ENCODE measurements around the gene NDUFS8.

DNA sequence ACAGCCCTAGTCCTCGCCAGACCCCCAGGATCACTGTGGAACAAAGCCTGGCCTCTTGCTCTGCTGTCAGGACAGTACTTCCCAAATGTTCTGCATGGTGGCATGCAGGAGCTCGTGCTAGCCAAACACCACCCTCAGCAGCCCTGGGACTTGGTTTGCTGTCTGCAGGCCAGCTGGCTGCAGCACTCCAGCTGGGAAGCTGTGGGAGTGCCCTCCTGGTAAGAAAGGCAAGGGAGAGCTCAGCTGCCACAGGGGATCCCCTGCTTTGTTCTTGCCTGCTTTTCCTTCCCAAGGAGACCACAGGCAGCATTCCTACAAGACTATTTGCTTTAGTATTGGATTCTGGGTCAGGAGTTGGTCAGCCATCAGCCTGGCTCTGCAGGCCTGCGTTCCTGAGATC lies 36.3 kb downstream of the NDUFS8 start:
- TF ChIP-seq, protein P1, sequence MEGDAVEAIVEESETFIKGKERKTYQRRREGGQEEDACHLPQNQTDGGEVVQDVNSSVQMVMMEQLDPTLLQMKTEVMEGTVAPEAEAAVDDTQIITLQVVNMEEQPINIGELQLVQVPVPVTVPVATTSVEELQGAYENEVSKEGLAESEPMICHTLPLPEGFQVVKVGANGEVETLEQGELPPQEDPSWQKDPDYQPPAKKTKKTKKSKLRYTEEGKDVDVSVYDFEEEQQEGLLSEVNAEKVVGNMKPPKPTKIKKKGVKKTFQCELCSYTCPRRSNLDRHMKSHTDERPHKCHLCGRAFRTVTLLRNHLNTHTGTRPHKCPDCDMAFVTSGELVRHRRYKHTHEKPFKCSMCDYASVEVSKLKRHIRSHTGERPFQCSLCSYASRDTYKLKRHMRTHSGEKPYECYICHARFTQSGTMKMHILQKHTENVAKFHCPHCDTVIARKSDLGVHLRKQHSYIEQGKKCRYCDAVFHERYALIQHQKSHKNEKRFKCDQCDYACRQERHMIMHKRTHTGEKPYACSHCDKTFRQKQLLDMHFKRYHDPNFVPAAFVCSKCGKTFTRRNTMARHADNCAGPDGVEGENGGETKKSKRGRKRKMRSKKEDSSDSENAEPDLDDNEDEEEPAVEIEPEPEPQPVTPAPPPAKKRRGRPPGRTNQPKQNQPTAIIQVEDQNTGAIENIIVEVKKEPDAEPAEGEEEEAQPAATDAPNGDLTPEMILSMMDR (IDR thresholded peaks at IDR 0.05; ENCODE audit: insufficient read depth, low read length): no peak
- no peak for TF ChIP-seq POLR2AphosphoS5 (IDR thresholded peaks at IDR 0.05; ENCODE audit: low read depth)
- TF ChIP-seq, protein P2, sequence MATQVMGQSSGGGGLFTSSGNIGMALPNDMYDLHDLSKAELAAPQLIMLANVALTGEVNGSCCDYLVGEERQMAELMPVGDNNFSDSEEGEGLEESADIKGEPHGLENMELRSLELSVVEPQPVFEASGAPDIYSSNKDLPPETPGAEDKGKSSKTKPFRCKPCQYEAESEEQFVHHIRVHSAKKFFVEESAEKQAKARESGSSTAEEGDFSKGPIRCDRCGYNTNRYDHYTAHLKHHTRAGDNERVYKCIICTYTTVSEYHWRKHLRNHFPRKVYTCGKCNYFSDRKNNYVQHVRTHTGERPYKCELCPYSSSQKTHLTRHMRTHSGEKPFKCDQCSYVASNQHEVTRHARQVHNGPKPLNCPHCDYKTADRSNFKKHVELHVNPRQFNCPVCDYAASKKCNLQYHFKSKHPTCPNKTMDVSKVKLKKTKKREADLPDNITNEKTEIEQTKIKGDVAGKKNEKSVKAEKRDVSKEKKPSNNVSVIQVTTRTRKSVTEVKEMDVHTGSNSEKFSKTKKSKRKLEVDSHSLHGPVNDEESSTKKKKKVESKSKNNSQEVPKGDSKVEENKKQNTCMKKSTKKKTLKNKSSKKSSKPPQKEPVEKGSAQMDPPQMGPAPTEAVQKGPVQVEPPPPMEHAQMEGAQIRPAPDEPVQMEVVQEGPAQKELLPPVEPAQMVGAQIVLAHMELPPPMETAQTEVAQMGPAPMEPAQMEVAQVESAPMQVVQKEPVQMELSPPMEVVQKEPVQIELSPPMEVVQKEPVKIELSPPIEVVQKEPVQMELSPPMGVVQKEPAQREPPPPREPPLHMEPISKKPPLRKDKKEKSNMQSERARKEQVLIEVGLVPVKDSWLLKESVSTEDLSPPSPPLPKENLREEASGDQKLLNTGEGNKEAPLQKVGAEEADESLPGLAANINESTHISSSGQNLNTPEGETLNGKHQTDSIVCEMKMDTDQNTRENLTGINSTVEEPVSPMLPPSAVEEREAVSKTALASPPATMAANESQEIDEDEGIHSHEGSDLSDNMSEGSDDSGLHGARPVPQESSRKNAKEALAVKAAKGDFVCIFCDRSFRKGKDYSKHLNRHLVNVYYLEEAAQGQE (IDR thresholded peaks at IDR 0.05; ENCODE audit: insufficient replicate concordance, low read depth): no peak
- no peak for TF ChIP-seq SPI1 (IDR thresholded peaks at IDR 0.05; ENCODE audit: borderline replicate concordance, low read depth)

Data from HL-60 (cell line).